HTR-8/SVneo (cell line): ENCODE results near the gene SZT2.
"Not testable (repeated sequence)": the region's sequence is repeated elsewhere in the genome, so short reads cannot be mapped to it uniquely, and the experiment has no call there.

Experiments
- DNase-seq: peaks from one replicate; pipeline ENCODE4 v3.0.0; 2011; ENCODE audit warnings: low spot score, mixed read lengths; ENCODE audit not compliant: insufficient read length
- FAIRE-seq: peaks from 2 replicates; lab custom pipeline; 2011; peaks lifted over from hg19 to GRCh38; lab: Jason Lieb, UNC

The SZT2 gene

DNA sequence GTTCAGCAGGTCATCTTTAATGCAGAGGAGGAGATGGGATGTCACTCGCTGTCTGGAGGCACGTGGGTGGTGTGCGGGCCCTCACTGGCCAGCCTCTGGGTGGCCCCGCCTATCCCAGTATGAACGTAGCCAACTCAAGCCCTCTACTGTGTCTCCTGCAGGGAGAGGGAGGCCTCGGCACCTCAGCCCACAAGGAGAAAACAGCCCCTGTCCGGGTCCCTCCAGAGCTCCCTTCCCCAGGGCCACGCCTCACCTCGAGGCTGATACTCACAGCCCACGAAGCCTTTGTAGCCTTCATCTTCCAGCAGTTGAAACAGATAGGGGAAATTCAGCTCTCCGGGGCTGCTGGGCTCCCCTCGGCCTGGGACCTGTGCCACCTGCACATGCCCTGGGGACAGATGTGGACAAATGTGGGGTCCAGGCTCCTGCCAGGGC, 61.5 kb downstream of the SZT2 start:
- DNase-seq (no peak), FAIRE-seq (no peak)

DNA sequence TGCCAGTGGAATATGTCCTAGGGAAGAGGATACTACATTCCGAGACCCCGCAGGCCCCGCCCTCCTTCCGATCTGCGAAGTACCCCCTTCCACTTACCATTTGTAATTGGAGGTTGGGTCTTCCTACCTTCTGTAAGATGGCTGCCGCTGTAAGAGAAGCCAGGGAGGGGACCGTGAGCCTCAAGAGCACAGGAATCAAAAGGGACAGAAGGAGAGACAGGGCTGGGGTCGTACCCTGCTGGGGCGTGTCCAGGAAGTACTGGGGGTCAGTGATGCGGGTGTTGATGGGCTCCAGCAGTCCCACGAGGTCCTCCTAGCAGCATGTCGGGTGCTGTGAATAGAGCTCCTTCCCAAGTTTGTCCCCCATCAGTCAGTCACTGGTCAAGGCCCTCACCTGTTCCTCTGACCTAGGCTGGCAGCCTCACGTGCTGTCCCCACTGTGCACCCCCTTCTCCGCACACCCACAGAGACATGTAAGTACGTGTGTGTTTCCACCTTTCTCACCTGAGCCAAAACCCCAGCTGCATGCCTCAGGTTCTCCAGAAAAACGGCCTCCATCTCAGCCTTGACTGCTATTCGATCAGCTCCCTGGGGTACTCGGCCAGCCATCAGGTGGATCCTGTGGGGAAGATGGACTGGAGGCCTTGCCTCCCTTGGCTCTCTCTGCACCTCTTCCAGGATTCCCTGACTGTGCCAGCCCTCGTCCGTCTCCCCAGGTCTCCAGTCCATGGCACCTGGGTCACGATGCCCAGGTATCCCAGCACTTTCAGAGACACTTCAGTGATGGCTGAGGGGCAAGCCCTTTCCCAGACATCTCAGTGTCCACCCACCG, 62.2 kb downstream of the SZT2 start:
- DNase-seq (no peak), FAIRE-seq (no peak)

- FAIRE-seq (no peak), DNase-seq (peak; percentile 13)
Measured at GRCh38 chr1:43452789-43453441, 63.2 kb downstream of the SZT2 start.

- DNase-seq = peak; percentile 75
Measured at GRCh38 chr1:43453442-43454269, 64.0 kb downstream of the SZT2 start, which contains the start of gene HYI. HYI (minus strand) TSS chr1:43453931; CDS start chr1:43453793, 138 bp downstream.

GRCh38 chr1:43454270-43455011, 64.7 kb downstream of the SZT2 start:
- peak; percentile 46 for DNase-seq
- no peak for FAIRE-seq

More at GRCh38 chr1:43453442-43454269, 64.0 kb downstream of the SZT2 start, which contains the start of gene HYI:
- no peak for FAIRE-seq

- DNase-seq (no peak), FAIRE-seq (no peak)
Measured at GRCh38 chr1:43455213-43455889, 65.7 kb downstream of the SZT2 start.

DNA sequence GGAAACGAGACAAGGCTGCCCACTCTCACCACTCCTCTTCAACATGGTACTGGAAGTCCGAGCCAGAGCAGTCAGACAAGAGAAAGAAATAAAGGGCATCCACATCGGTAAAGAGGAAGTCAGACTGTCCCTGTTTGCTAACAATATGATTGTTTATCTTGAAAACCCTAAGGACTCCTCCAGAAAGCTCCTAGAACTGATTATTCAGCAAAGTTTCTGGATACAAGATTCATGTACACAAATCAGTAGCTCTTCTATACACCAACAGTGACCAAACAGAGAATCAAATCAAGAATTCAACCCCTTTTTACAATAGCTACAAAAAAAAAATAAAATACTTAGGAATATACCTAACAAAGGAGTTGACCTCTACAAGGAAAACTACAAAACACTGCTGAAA, 68.7 kb downstream of the SZT2 start:
- DNase-seq, FAIRE-seq: not testable (repeated sequence)

DNA sequence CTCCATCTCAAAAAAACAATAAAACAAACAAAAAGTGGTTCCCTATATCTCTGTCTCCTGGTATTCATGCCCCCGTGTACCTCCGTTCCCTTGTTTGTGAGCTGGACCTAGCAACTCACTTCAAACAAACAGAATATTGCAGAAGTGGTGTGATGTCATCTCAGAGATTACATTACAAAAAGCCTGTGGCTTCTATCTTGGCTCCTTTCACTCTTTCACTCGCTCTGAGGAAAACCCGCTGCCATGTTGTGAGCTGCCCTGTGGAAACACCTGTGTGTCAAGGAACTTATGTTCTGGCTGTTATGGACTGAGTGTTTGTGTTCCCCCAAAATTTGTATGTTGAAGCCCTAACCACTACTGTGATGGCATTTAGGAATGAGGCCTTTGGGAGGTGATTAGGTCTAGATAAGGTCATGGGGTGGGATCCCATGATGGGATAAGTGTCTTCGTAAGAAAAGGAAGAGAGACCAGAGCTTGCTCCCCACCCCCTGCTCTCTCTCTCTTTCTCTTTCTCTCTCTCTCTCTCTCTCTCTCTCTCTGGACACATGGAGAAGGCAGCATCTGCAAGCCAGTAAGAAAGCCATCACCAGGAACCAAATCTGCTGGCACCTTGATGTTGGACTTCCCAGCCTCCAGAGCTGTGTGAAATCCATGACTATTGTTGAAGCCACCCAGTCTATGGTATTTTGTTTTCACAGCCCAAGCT, 71.4 kb downstream of the SZT2 start:
- FAIRE-seq (no peak), DNase-seq (no peak)

- DNase-seq (no peak), FAIRE-seq (no peak)
Measured at GRCh38 chr1:43463479-43463878, 73.8 kb downstream of the SZT2 start.

DNA sequence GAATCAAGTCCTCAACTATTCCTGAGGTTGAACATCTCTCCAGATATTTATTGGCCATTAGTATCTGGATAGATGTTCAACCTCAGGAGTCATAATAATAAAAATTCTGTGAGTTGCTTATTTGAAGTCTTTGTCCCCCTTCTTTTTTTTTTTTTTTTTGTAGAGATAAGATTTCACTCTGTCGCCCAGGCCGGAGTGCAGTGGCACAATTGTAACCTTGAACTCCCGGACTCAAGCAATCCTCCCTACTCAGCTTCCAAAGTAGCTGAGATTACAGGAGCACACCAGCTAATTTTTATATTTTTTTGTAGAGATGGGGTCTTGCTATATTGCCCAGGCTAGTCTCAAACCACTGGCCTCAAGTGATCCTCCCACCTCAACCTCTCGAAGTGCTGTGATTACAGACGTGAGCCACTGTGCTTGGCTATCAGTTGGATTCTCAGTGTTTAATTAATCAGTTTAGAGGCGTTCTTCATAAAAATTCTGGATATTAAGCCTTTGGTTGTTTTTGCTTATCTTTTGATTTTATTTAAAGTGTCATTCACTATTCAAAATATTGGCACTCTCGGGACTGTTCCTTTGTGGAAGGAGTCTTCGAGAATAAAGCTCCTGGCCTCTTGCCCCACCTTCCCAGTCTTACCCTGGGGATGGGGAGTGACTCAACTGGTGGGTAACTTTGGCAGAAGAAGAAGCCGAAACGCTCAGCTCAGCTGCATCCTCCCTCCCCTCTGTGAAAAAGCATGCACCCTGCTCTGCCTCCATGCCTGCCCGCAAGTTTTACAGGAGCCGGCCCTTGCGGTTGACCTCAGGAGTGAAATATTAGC, 75.2 kb downstream of the SZT2 start:
- no peak for DNase-seq
- FAIRE-seq = no peak

GRCh38 chr1:43465505-43466067, 75.9 kb downstream of the SZT2 start:
- FAIRE-seq (no peak), DNase-seq (no peak)

- FAIRE-seq (no peak), DNase-seq (no peak)
Measured at GRCh38 chr1:43466403-43466802, 76.7 kb downstream of the SZT2 start.

GRCh38 chr1:43468414-43468813, 78.7 kb downstream of the SZT2 start:
- DNase-seq = no peak
- no peak for FAIRE-seq

GRCh38 chr1:43469932-43470331, 80.2 kb downstream of the SZT2 start:
- FAIRE-seq (peak; percentile 9), DNase-seq (no peak)

GRCh38 chr1:43472087-43472462, 82.4 kb downstream of the SZT2 start:
- FAIRE-seq (no peak), DNase-seq (no peak)

DNA sequence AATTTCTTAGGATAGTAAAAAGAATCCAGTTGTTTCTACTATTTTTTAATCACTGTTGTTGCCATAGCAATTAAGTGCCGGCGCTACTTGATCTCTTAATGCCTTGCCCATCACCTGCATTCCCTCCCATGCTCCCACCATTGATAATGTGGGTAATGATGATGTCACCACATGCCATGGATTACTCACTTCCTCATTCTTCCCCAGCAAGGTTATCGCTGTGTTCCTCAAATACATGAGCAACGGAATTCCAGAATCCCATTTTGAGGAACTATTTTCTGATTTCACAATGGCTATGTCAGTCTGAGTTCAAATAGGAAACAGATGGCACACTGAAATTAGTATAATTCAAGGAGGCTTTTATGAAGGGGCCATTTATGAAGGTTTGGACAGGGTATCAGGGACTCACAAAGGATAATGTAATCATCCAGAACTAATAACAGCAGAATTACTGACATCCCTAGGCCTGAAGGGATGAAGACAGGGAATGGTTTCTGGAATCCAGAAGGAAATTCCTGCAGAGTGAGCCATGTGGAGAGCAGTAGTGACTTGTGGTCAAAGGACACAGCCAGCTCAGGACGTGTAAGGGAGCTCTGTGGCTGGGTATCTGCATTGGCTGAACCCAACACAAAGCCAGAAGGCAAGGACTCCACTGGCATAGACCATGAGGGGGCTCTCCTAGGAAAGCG, 82.9 kb downstream of the SZT2 start:
- FAIRE-seq (peak; percentile 100), DNase-seq (peak; percentile 42)

GRCh38 chr1:43473463-43473862, 83.8 kb downstream of the SZT2 start:
- no peak for DNase-seq
- FAIRE-seq = no peak
